K562 (cell line): ENCODE measurements around the gene PLCL1. TPM values are rescaled to one million over a fixed set of nuclear protein-coding genes. Genes with fewer than 3 reads are reported as not detected.

Experiments used
- ATAC-seq: fragments of 200-7000 bp; cut with Tn5 transposase; 3 replicates; pipeline ENCODE4 v1.9.1; 2020; ENCODE audit warnings: moderate library complexity
- Bru-seq: library from RNA; stranded (reverse); fragments of 400-500 nt; gene quantifications from one replicate; lab custom pipeline; 2021; lab: Mats Ljungman, UMichigan
- BruChase-seq, 2 experiments: library from RNA; stranded (reverse); fragments of 400-500 nt; gene quantifications; one replicate each; lab custom pipeline; 2021; lab: Mats Ljungman, UMichigan
- BruUV-seq: library from RNA; stranded (reverse); fragments of 400-500 nt; replicated peaks from 2 replicates; lab custom pipeline; 2021; lab: Mats Ljungman, UMichigan
- CTCF ChIA-PET: fragments of 300-600 bp; formaldehyde crosslinking; extraction: SDS; loops from one replicate; lab custom pipeline; 2021; ENCODE audit warnings: low intra/inter-chr PET ratio; lab: Yijun Ruan, JAX
- POLR2A ChIA-PET: fragments of 300-600, 350-650 bp; sonication (Branson Sonifier 250); formaldehyde crosslinking; extraction: SDS; loops from one replicate; lab custom pipeline; 2021; ENCODE audit warnings: antibody characterized with exemption, inconsistent platforms; lab: Yijun Ruan, JAX
- DNase-seq, 4 experiments: peaks; one replicate each; pipeline versions ENCODE4 v3.0.0 to v3.0.0-alpha.2; 2011 to 2018; ENCODE audit warnings: low spot score in 3 of 4, mixed read lengths in 3 of 4; ENCODE audit errors: extremely low read depth in 1 of 4
- FAIRE-seq: peaks from 2 replicates; lab custom pipeline; 2011; peaks lifted over from hg19 to GRCh38; lab: Jason Lieb, UNC
- H2AFZ ChIP-seq: 2 replicates; pipeline ENCODE4 v1.6.0; 2011; ENCODE audit warnings: low read depth, low read length, control low read depth, inconsistent platforms
- H3K27ac ChIP-seq: fragments of 200-600 bp; 3 replicates; pipeline ENCODE4 v1.8.0; 2011; ENCODE audit warnings: low read depth, mild to moderate bottlenecking, control low read depth, inconsistent platforms, low read length, moderate library complexity, mixed read lengths; ENCODE audit errors: extremely low read depth
- H3K27me3 ChIP-seq, 2 experiments: fragments of 300-600 bp in 1 of 2; 2 replicates in 1 of 2; 3 replicates in 1 of 2; pipeline versions ENCODE4 v1.6.0 to v1.8.0; 2011; ENCODE audit warnings: inconsistent platforms in 2 of 2, low read length in 2 of 2, mild to moderate bottlenecking in 1 of 2, mixed read lengths in 1 of 2, moderate library complexity in 1 of 2; ENCODE audit not compliant: control insufficient read depth in 2 of 2, insufficient read depth in 2 of 2
- H3K36me3 ChIP-seq: fragments of 300-600 bp; 3 replicates; pipeline ENCODE4 v1.8.0; 2011; ENCODE audit warnings: mild to moderate bottlenecking, low read length, inconsistent platforms; ENCODE audit not compliant: control insufficient read depth, insufficient read depth
- H3K4me1 ChIP-seq, 2 experiments: fragments of 200-600 bp in 1 of 2; replicated peaks in 1 of 2; 2 replicates in 1 of 2; 3 replicates in 1 of 2; pipeline versions ENCODE4 v1.5.1 to v1.8.0; 2011; ENCODE audit warnings: inconsistent platforms in 2 of 2, low read length in 2 of 2, mild to moderate bottlenecking in 1 of 2, mixed read lengths in 1 of 2, moderate library complexity in 1 of 2; ENCODE audit not compliant: control insufficient read depth in 2 of 2, insufficient read depth in 2 of 2
- H3K4me2 ChIP-seq: 2 replicates; pipeline ENCODE4 v1.6.1; 2011; ENCODE audit warnings: low read length, control low read depth, inconsistent platforms, mixed read lengths; ENCODE audit not compliant: insufficient read depth
- H3K4me3 ChIP-seq: fragments of 200-600 bp; sonication (generic), shearing (Covaris generic); 2 replicates; pipeline ENCODE4 v1.5.1; 2016; ENCODE audit warnings: control low read depth, inconsistent platforms
- H3K79me2 ChIP-seq: fragments of 200-600 bp; 3 replicates; pipeline ENCODE4 v1.8.0; 2011; ENCODE audit warnings: low read length, inconsistent platforms; ENCODE audit not compliant: control insufficient read depth, insufficient read depth
- H3K9ac ChIP-seq, 2 experiments: 2 replicates each; pipeline versions ENCODE4 v1.6.0 to v1.6.1; 2011; ENCODE audit warnings: low read depth in 2 of 2, low read length in 2 of 2, control low read depth in 1 of 2, inconsistent platforms in 1 of 2, mild to moderate bottlenecking in 1 of 2, mixed read lengths in 1 of 2; ENCODE audit not compliant: insufficient read depth in 1 of 2
- H3K9me1 ChIP-seq: one replicate; pipeline ENCODE4 v1.6.0; 2011; ENCODE audit warnings: inconsistent platforms, mild to moderate bottlenecking, low read length, moderate library complexity; ENCODE audit not compliant: control insufficient read depth, insufficient read depth
- H3K9me3 ChIP-seq: replicated peaks from 2 replicates; pipeline ENCODE4 v1.5.1; 2011; ENCODE audit warnings: low read depth, low read length, inconsistent platforms; ENCODE audit not compliant: control insufficient read depth, insufficient read depth
- H4K20me1 ChIP-seq: replicated peaks from 2 replicates; pipeline ENCODE4 v1.6.1; 2011; ENCODE audit warnings: low read length, inconsistent platforms, mixed read lengths; ENCODE audit not compliant: control insufficient read depth, insufficient read depth
- ATF1 ChIP-seq, 2 experiments: fragments of 450-650 bp in 1 of 2; IDR thresholded peaks; 2 replicates each; pipeline ENCODE4 v1.6.1; 2016; ENCODE audit warnings: missing compliant biosample characterization in 1 of 2, missing genetic modification characterization in 1 of 2
- EZH2 ChIP-seq: IDR thresholded peaks from 2 replicates; pipeline ENCODE4 v1.6.1; 2012; ENCODE audit warnings: low read depth, mild to moderate bottlenecking, inconsistent platforms, low read length, borderline replicate concordance
- FOXA3 ChIP-seq, 2 experiments: fragments of 450-650 bp in 1 of 2; sonication (generic) in 1 of 2; formaldehyde crosslinking; IDR thresholded peaks in 1 of 2; conservative IDR thresholded peaks in 1 of 2; 2 replicates each; pipeline versions ENCODE4 v1.4.0 to v1.8.0; 2020 to 2022; ENCODE audit warnings: mild to moderate bottlenecking in 2 of 2, missing genetic modification reagents in 1 of 2
- SAP30 ChIP-seq: fragments of 200-600 bp; sonication (generic); IDR thresholded peaks from 2 replicates; pipeline ENCODE4 v1.6.1; 2012; ENCODE audit warnings: borderline replicate concordance, low read depth, mild to moderate bottlenecking, moderate library complexity, low read length, control low read depth, inconsistent platforms; ENCODE audit not compliant: insufficient read depth, poor library complexity, severe bottlenecking
- TEAD1 ChIP-seq, 2 experiments: fragments of 450-650 bp in 1 of 2; sonication (generic) in 1 of 2; formaldehyde crosslinking; IDR thresholded peaks; 2 replicates each; pipeline versions ENCODE4 v1.4.0 to v1.8.0; 2020 to 2022; ENCODE audit warnings: mild to moderate bottlenecking in 2 of 2, missing genetic modification reagents in 1 of 2
- ZEB2 ChIP-seq: fragments of 450-650 bp; IDR thresholded peaks from 2 replicates; pipeline ENCODE4 v1.6.1; 2016
- ZNF696 ChIP-seq: fragments of 250-450 bp; sonication (Bioruptor Pico); conservative IDR thresholded peaks from 2 replicates; pipeline ENCODE4 v1.4.0; 2020; ENCODE audit warnings: mild to moderate bottlenecking, moderate library complexity
- WGBS: fragments of 100-300 bp; shearing (Covaris generic); methylation state at CpG from one replicate; pipeline ENCODE4 v1.1.6; 2016; ENCODE audit warnings: low coverage, mixed read lengths; ENCODE audit not compliant: insufficient coverage; ENCODE audit errors: missing lambda C conversion rate; 5-methylcytosine and 5-hydroxymethylcytosine counted together
- in situ Hi-C: fragments of 300-500 bp; cut with MboI; formaldehyde crosslinking; loops from 4 replicates; pipeline ENCODE4 v1.15.0; 2018; ENCODE audit warnings: inconsistent platforms, mixed read lengths
- intact Hi-C: fragments of 100-400 bp; cut with micrococcal nuclease; formaldehyde crosslinking; loops from 2 replicates; pipeline ENCODE4 v1.14.2; 2022
- long read RNA-seq, 3 experiments: library from polyadenylated mRNA in 2 of 3; library from RNA in 1 of 3; unstranded in 2 of 3; stranded (forward) in 1 of 3; transcript quantifications; one replicate each; pipeline ENCODE4 v2.0.0, GENCODE V29; 2019 to 2022
- polyA minus RNA-seq, 3 experiments: library from RNA; depleted of rRNA, polyadenylated mRNA; stranded (reverse); fragments of >200 nt; gene quantifications; 2 replicates each; pipeline ENCODE4 v1.2.3, GENCODE V29; 2011
- polyA plus RNA-seq, 8 experiments: library from polyadenylated mRNA; depleted of rRNA in 4 of 8; stranded (reverse) in 5 of 8; unstranded in 3 of 8; fragments of >200 nt; fragmentation: Nextera tagmentation in 2 of 8; fragmentation: Illumina TruSeq in 1 of 8; extraction: Ambion mirVana in 2 of 8; extraction: Trizol in 1 of 8; gene quantifications; 2 replicates each; pipeline versions ENCODE4 v1.2.1 to v1.2.3, GENCODE V29; 2011 to 2014; ENCODE audit warnings: inconsistent platforms in 1 of 8, missing spikeins in 1 of 8
- total RNA-seq, 7 experiments: library from RNA; depleted of rRNA in 6 of 7; stranded (reverse); fragments of >200 nt in 6 of 7; fragmentation: Illumina TruSeq in 2 of 7; extraction: Trizol in 2 of 7; gene quantifications; 2 replicates each; pipeline versions ENCODE4 v1.2.1 to v1.2.3, GENCODE V29; 2011 to 2021; ENCODE audit warnings: low replicate concordance in 1 of 7
- TF ChIP-seq, protein P1 (sequence below): fragments of 450-650 bp; IDR thresholded peaks from 2 replicates; pipeline ENCODE4 v1.6.1; 2018; ENCODE audit warnings: mild to moderate bottlenecking, low read depth; ENCODE audit not compliant: partially characterized antibody

Gene PLCL1
- 12.5 and 53.5 TPM in 2 replicates for total RNA-seq (2011; cell fraction: chromatin; rRNA removed; ENCODE audit: low replicate concordance)
- 6.0 and 7.5 TPM in 2 replicates for total RNA-seq (2011; cell fraction: nucleolus; rRNA removed)
- 9.1 and 10.5 TPM in 2 replicates for total RNA-seq (2011; cell fraction: nucleoplasm; rRNA removed)
- 6.1 and 6.2 TPM in 2 replicates for total RNA-seq (2014; rRNA removed)
- total RNA-seq (2014; rRNA removed; fragmentation: Illumina TruSeq; extraction: Trizol): 12.9 and 16.0 TPM in 2 replicates
- total RNA-seq (2015; rRNA removed; fragmentation: Illumina TruSeq; extraction: Trizol): 12.0 and 12.6 TPM in 2 replicates
- total RNA-seq (2021): 8.9 and 9.7 TPM in 2 replicates
- 11.2 and 17.7 TPM in 2 replicates for polyA plus RNA-seq (2011; rRNA removed)
- polyA plus RNA-seq (2011; cell fraction: cytosol; rRNA removed): 2.7 and 5.4 TPM in 2 replicates
- polyA plus RNA-seq (2011; cell fraction: nucleus; rRNA removed): 6.1 and 8.8 TPM in 2 replicates
- 7.6 and 9.4 TPM in 2 replicates for polyA plus RNA-seq (2012)
- 8.6 and 8.9 TPM in 2 replicates for polyA plus RNA-seq (2014; fragmentation: Illumina TruSeq; extraction: Trizol)
- polyA plus RNA-seq (2014; fragmentation: Nextera tagmentation; extraction: Ambion mirVana): 1 to 10 TPM; 2.0 to 3.0 TPM
- 5.1 and 8.1 TPM in 2 replicates for polyA plus RNA-seq (2014; rRNA removed)
- 60.9 and 62.3 TPM in 2 replicates for polyA minus RNA-seq (2011; rRNA and poly(A)+ RNA removed)
- 10.5 and 16.3 TPM in 2 replicates for polyA minus RNA-seq (2011; cell fraction: cytosol; rRNA and poly(A)+ RNA removed)
- 28.0 and 45.5 TPM in 2 replicates for polyA minus RNA-seq (2011; cell fraction: nucleus; rRNA and poly(A)+ RNA removed)
- percentile 82 among the genes with signal in this experiment for Bru-seq, nascent RNA
- percentile 80 among the genes with signal in this experiment for BruChase-seq, experiment 1, labeled RNA remaining after a 2-hour chase
- percentile 68 among the genes with signal in this experiment for BruChase-seq, experiment 2, labeled RNA remaining after a 6-hour chase
- long read RNA-seq, experiment 1, full-length matches to known transcripts: 14 of 28 reads
- long read RNA-seq, experiment 1, partial matches to known transcripts: 0 of 28 reads
- long read RNA-seq, experiment 1, other reads (novel, unspliced or antisense): 14 of 28 reads
- long read RNA-seq, experiment 2, partial matches to known transcripts: 0 of 5 reads
- long read RNA-seq, experiment 2, other reads (novel, unspliced or antisense): 5 of 5 reads
- long read RNA-seq, experiment 3: 0 reads

DNA sequence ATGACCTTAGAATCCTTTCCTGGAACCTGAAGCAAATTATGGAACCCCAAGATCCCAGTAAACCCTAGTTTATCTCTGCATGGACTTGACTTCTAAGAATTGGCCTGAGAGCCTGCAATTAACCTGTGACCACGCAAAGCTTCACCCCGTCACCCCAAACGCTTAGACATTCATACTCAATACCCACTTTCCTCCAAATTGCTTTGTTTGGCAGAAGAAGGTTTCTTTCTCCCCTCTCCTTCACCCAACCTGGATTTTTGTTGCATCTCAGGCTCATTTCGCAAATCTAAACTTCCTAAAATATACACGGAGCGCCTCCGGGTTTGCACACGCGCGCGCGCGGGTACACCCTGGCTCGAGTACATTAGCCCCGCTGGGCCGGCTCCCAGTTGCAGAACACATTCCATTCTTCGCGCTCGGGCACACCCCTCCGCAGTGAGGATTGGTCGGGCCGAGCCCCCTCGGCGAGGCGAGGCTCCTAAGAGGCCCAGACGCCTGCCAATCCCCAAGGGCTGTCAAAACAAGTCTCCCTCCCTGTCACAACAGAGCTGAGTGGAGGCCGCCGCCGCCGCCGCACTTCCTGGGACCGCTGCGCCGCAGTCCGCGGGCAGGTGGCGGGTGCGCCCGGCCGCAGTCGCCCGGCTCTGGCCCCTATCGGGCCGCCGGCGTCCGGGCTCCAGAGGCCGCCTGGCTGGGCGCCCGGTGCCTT, at the start of gene PLCL1:
TSS of gene PLCL1 (plus strand) at position 545 of the 709 bp plus-strand sequence.
- H3K4me2 ChIP-seq: peak within 1 kb of the TSS; percentile 84
- H3K27me3 ChIP-seq: no peaks in the 10 kb centered on the region
- peaks cover 56% of the 10 kb centered on the region for H3K79me2 ChIP-seq
- no peaks in the 10 kb centered on the region for H3K9me3 ChIP-seq
- peaks cover 3% of the 10 kb centered on the region; the same call in 1 of the 3 replicates for H3K36me3 ChIP-seq
- in situ Hi-C loops (loop anchor here (10.0 kb wide), 1 partner anchor 321 kb away; no protein-coding TSS in a partner anchor), intact Hi-C loops (loop anchor here (2.0 to 10.0 kb wide), 5 partner anchors 47 to 1651 kb away; partner anchors contain the start of gene SATB2)
- H3K9me1 ChIP-seq: no peaks in the 10 kb centered on the region
- peak within 1 kb of the TSS; percentile 59 to 88 for H3K9ac ChIP-seq
- H3K4me1 ChIP-seq: peaks cover 6 to 19% of the 10 kb centered on the region in 2 experiments; a peak in 4 of 5 replicates
- FAIRE-seq: peak; percentile 86
- ChIA-PET CTCF (interaction anchor here (1.0 to 2.4 kb wide), 3 partner anchors 323 to 493 kb away, joined by 3 to 10 read pairs (median 4); no protein-coding TSS in a partner anchor), POLR2A (interaction anchor here (0.6 to 1.4 kb wide), 5 partner anchors 10 to 1159 kb away, joined by 3 to 4 read pairs (median 3); no protein-coding TSS in a partner anchor)
- peak within 1 kb of the TSS; percentile 61 for H3K27ac ChIP-seq
- DNase-seq: peak; percentile 89 to 93 (median 92)
- under 1% methylated on average over 38 of the region's 50 CpGs for WGBS
- BruUV-seq: no TSS peak
- H2AFZ ChIP-seq: peak within 1 kb of the TSS; percentile 88
- peak; percentile 95 for ATAC-seq
- no peaks in the 10 kb centered on the region for H4K20me1 ChIP-seq
- H3K4me3 ChIP-seq: peak within 1 kb of the TSS; percentile 82
- TF ChIP-seq SAP30 (peak; percentile 64), TEAD1 (CRISPR knock-in tag; IDR thresholded peaks at IDR 0.05) (peak in 1 of 2 experiments; percentile 77; a peak in 1 of 4 replicates), ZNF696 (CRISPR knock-in tag) (no peak), ATF1 (CRISPR knock-in tag; IDR thresholded peaks at IDR 0.05) (no peak), ATF1 (tag; IDR thresholded peaks at IDR 0.05) (no peak), ZEB2 (no peak), FOXA3 (CRISPR knock-in tag; conservative IDR thresholded peaks at IDR 0.05 in 1 of 2, IDR thresholded peaks at IDR 0.05 in 1 of 2) (no peak), EZH2 (no peak)
- TF ChIP-seq, protein P1, sequence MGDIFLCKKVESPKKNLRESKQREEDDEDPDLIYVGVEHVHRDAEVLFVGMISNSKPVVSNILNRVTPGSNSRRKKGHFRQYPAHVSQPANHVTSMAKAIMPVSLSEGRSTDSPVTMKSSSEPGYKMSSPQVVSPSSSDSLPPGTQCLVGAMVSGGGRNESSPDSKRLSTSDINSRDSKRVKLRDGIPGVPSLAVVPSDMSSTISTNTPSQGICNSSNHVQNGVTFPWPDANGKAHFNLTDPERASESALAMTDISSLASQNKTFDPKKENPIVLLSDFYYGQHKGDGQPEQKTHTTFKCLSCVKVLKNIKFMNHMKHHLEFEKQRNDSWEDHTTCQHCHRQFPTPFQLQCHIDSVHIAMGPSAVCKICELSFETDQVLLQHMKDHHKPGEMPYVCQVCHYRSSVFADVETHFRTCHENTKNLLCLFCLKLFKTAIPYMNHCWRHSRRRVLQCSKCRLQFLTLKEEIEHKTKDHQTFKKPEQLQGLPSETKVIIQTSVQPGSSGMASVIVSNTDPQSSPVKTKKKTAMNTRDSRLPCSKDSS: no peak
